ENCODE results near the gene EPHA5.

Gene EPHA5

DNA sequence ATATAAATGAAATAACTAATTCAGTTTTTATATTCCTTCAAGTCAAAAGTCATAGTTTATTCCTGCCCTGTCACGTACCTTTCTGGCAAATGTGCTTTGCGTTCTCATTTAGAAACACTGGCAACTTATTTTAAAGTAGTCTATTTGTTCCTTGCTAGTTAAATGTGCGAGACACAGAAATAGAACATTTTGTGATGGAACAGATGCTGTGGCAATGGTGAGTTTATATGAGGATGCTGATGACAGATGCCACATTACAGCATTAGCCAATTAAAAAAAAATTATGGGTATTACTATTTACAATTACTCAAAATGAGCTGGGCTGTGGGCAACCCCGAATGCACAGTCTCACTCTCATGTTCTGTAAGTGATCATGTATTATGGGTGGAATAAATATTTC lies 26.1 kb upstream of the EPHA5 start:
- no peak for ATAC-seq
- TF ChIP-seq ZC3H10 (CRISPR knock-in tag; IDR thresholded peaks at IDR 0.05) = no peak
- TF ChIP-seq ZNF70 (CRISPR knock-in tag; IDR thresholded peaks at IDR 0.05) = no peak
- no peak for TF ChIP-seq PPARA (CRISPR knock-in tag; IDR thresholded peaks at IDR 0.05; ENCODE audit: borderline replicate concordance)
- TF ChIP-seq ZFP30 (CRISPR knock-in tag; IDR thresholded peaks at IDR 0.05) = no peak
- TF ChIP-seq TCF4 (CRISPR knock-in tag; IDR thresholded peaks at IDR 0.05; ENCODE audit: borderline replicate concordance) = no peak
- TF ChIP-seq, protein P1, sequence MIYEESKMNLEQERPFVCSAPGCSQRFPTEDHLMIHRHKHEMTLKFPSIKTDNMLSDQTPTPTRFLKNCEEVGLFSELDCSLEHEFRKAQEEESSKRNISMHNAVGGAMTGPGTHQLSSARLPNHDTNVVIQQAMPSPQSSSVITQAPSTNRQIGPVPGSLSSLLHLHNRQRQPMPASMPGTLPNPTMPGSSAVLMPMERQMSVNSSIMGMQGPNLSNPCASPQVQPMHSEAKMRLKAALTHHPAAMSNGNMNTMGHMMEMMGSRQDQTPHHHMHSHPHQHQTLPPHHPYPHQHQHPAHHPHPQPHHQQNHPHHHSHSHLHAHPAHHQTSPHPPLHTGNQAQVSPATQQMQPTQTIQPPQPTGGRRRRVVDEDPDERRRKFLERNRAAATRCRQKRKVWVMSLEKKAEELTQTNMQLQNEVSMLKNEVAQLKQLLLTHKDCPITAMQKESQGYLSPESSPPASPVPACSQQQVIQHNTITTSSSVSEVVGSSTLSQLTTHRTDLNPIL (CRISPR knock-in tag; IDR thresholded peaks at IDR 0.05; ENCODE audit: low read depth) = no peak
- TF ChIP-seq SNAI2 (CRISPR knock-in tag; IDR thresholded peaks at IDR 0.05) = no peak
- no peak for TF ChIP-seq ISL1 (CRISPR knock-in tag; IDR thresholded peaks at IDR 0.05)

DNA sequence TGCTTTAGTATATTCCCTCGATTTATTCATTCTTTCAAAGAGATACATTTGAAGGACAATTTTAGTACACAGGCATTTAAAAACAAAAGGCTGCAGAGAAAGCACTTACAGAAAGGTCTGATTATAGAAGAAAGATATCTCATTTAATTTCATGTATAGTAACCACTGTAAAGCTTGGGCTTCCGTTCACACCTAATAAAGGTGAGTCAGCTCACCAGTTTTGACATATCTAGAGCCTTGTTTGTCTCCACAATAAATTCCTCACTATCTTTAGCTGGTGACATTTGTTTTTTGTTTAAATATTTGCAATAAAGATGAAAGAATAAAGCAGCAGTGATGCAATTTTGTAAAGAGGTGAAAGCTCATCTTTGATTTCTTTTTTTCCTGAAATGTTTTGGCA lies 1.1 kb upstream of the EPHA5 start:
- TF ChIP-seq, protein P2, sequence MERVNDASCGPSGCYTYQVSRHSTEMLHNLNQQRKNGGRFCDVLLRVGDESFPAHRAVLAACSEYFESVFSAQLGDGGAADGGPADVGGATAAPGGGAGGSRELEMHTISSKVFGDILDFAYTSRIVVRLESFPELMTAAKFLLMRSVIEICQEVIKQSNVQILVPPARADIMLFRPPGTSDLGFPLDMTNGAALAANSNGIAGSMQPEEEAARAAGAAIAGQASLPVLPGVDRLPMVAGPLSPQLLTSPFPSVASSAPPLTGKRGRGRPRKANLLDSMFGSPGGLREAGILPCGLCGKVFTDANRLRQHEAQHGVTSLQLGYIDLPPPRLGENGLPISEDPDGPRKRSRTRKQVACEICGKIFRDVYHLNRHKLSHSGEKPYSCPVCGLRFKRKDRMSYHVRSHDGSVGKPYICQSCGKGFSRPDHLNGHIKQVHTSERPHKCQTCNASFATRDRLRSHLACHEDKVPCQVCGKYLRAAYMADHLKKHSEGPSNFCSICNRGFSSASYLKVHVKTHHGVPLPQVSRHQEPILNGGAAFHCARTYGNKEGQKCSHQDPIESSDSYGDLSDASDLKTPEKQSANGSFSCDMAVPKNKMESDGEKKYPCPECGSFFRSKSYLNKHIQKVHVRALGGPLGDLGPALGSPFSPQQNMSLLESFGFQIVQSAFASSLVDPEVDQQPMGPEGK (CRISPR knock-in tag; IDR thresholded peaks at IDR 0.05; ENCODE audit: borderline replicate concordance) = no peak
- TF ChIP-seq, protein P3, sequence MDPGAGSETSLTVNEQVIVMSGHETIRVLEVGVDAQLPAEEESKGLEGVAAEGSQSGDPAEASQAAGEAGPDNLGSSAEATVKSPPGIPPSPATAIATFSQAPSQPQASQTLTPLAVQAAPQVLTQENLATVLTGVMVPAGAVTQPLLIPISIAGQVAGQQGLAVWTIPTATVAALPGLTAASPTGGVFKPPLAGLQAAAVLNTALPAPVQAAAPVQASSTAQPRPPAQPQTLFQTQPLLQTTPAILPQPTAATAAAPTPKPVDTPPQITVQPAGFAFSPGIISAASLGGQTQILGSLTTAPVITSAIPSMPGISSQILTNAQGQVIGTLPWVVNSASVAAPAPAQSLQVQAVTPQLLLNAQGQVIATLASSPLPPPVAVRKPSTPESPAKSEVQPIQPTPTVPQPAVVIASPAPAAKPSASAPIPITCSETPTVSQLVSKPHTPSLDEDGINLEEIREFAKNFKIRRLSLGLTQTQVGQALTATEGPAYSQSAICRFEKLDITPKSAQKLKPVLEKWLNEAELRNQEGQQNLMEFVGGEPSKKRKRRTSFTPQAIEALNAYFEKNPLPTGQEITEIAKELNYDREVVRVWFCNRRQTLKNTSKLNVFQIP (CRISPR knock-in tag; IDR thresholded peaks at IDR 0.05; ENCODE audit: borderline replicate concordance, low read depth) = no peak
- TF ChIP-seq OSR1 (CRISPR knock-in tag; IDR thresholded peaks at IDR 0.05) = no peak
- TF ChIP-seq ZNF70 (CRISPR knock-in tag; IDR thresholded peaks at IDR 0.05) = no peak
- TF ChIP-seq PPARA (CRISPR knock-in tag; IDR thresholded peaks at IDR 0.05; ENCODE audit: borderline replicate concordance) = no peak
- no peak for TF ChIP-seq ESRRG (CRISPR knock-in tag; IDR thresholded peaks at IDR 0.05)
- TF ChIP-seq, protein P1 (CRISPR knock-in tag; IDR thresholded peaks at IDR 0.05; ENCODE audit: low read depth) = no peak
- TF ChIP-seq TCF4 (CRISPR knock-in tag; IDR thresholded peaks at IDR 0.05; ENCODE audit: borderline replicate concordance) = no peak
- TF ChIP-seq ZC3H10 (CRISPR knock-in tag; IDR thresholded peaks at IDR 0.05) = no peak
- TF ChIP-seq TOX (CRISPR knock-in tag; IDR thresholded peaks at IDR 0.05; ENCODE audit: borderline replicate concordance) = no peak
- TF ChIP-seq ARNTL (CRISPR knock-in tag; IDR thresholded peaks at IDR 0.05; ENCODE audit: borderline replicate concordance, low read depth) = no peak
- TF ChIP-seq RARB (CRISPR knock-in tag; IDR thresholded peaks at IDR 0.05) = no peak
- no peak for TF ChIP-seq ISL1 (CRISPR knock-in tag; IDR thresholded peaks at IDR 0.05)
- TF ChIP-seq GLIS3 (CRISPR knock-in tag; IDR thresholded peaks at IDR 0.05) = no peak
- TF ChIP-seq ZFP3 (CRISPR knock-in tag; IDR thresholded peaks at IDR 0.05) = no peak
- no peak for TF ChIP-seq ZNF565 (CRISPR knock-in tag; conservative IDR thresholded peaks at IDR 0.05; ENCODE audit: low read depth)
- no peak for ATAC-seq

DNA sequence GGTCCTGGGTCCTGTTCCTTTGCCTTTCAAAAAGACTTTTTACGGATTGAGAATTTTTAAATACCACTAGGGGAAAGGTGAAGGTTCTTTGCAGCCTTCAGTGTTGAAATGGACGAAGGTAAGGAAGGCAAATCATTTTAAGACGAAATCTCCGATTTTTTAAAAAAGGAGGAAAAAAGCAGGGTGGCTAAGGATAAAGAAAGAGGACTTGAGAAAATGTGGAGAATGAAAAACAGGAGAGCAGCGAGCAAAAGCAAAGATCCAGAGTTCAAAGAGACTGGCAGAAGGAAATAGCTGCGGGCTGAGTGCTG lies 314 bp downstream of the EPHA5 start:
- TF ChIP-seq RARB (CRISPR knock-in tag; IDR thresholded peaks at IDR 0.05) = no peak
- ATAC-seq = no peak

DNA sequence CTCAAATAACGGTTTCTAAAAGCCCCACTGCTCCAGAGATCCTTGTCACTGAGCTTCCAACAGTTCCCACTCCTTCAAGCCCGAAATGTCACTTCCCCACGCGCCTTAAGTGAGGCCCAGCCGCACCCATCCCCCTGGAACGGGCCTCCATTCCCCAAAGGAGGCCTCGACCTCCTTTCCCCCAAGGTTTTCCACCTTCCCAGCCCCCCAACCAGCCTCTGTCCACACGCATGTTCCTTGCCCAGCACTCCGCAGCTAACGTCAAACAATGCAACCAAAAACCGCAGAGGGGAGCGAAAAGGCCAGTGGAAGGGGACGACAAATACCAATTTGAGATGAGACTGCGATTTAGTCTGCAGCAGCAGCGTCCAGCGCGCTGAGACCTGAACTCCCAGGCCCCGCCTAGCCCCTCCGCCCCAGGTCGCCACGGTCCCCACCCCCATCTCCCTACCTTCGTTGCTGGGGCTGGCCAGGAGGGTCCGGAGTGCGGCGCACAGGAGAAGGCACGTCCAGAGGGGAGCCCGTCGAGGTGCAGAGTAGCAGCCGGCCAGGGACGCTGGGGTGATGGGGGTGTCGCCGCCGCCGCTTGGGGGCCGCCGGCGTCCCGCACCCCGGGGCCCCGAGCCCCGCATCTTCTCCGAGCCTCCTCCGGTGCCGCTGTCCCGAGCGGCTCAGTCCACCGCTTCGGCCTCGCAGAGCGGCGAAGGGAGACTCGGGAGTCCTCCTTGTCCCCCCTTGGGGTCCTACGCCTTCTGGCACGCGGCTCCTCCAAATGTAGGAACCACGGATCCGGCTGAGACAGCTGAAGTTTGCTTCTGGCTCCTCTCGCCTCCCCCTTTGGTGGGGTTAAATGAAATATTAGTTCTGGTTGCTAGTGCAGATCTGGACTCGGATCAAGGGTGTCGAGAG lies 924 bp downstream of the EPHA5 start:
- peak; percentile 10 for ATAC-seq
- no peak for TF ChIP-seq ZNF565 (CRISPR knock-in tag; conservative IDR thresholded peaks at IDR 0.05; ENCODE audit: low read depth)
- TF ChIP-seq CSDC2 (CRISPR knock-in tag; IDR thresholded peaks at IDR 0.05) = no peak
- TF ChIP-seq BACH2 (CRISPR knock-in tag; IDR thresholded peaks at IDR 0.05; ENCODE audit: borderline replicate concordance) = no peak
- no peak for TF ChIP-seq SNAI2 (CRISPR knock-in tag; IDR thresholded peaks at IDR 0.05)
- TF ChIP-seq TOX (CRISPR knock-in tag; IDR thresholded peaks at IDR 0.05; ENCODE audit: borderline replicate concordance) = no peak
- TF ChIP-seq ARNTL (CRISPR knock-in tag; IDR thresholded peaks at IDR 0.05; ENCODE audit: borderline replicate concordance, low read depth) = no peak
- TF ChIP-seq, protein P4, sequence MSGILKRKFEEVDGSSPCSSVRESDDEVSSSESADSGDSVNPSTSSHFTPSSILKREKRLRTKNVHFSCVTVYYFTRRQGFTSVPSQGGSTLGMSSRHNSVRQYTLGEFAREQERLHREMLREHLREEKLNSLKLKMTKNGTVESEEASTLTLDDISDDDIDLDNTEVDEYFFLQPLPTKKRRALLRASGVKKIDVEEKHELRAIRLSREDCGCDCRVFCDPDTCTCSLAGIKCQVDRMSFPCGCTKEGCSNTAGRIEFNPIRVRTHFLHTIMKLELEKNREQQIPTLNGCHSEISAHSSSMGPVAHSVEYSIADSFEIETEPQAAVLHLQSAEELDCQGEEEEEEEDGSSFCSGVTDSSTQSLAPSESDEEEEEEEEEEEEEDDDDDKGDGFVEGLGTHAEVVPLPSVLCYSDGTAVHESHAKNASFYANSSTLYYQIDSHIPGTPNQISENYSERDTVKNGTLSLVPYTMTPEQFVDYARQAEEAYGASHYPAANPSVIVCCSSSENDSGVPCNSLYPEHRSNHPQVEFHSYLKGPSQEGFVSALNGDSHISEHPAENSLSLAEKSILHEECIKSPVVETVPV (CRISPR knock-in tag; IDR thresholded peaks at IDR 0.05) = no peak
- TF ChIP-seq ZNF70 (CRISPR knock-in tag; IDR thresholded peaks at IDR 0.05) = no peak
- TF ChIP-seq, protein P1 (CRISPR knock-in tag; IDR thresholded peaks at IDR 0.05; ENCODE audit: low read depth) = no peak
- no peak for TF ChIP-seq PPARA (CRISPR knock-in tag; IDR thresholded peaks at IDR 0.05; ENCODE audit: borderline replicate concordance)
- no peak for TF ChIP-seq ZC3H10 (CRISPR knock-in tag; IDR thresholded peaks at IDR 0.05)
- TF ChIP-seq ESRRG (CRISPR knock-in tag; IDR thresholded peaks at IDR 0.05) = no peak
- TF ChIP-seq, protein P2 (CRISPR knock-in tag; IDR thresholded peaks at IDR 0.05; ENCODE audit: borderline replicate concordance) = no peak

All from SK-N-SH treated with all-trans-retinoic acid at 6 μM for 48 hours (cell line).